CD4-positive, alpha-beta T cell (primary cell): Measurements from ENCODE around the gene ACTN4. TPM values are rescaled to one million over a fixed set of nuclear protein-coding genes. Genes with fewer than 3 reads are reported as not detected.

Experiments used
- ATAC-seq: fragments of 200-7000 bp; cut with Tn5 transposase; one replicate; pipeline ENCODE4 v1.10.0; 2022; ENCODE audit warnings: mild to moderate bottlenecking; ENCODE audit not compliant: poor library complexity
- CTCF ChIA-PET: fragments of 350-600 bp; sonication (Branson Sonifier 250); formaldehyde crosslinking; loops from one replicate; lab custom pipeline; 2021; ENCODE audit warnings: antibody characterized with exemption, inconsistent platforms; lab: Charles Lee
- POLR2A ChIA-PET: fragments of 350-600 bp; sonication (Branson Sonifier 250); formaldehyde crosslinking; loops from one replicate; lab custom pipeline; 2021; ENCODE audit warnings: antibody characterized with exemption, inconsistent platforms; lab: Charles Lee
- DNase-seq, 14 experiments: peaks; one replicate each; pipeline ENCODE4 v3.0.0-alpha.2; 2013 to 2020; ENCODE audit warnings: mixed read lengths in 2 of 14
- H3K27ac ChIP-seq, 2 donors: one replicate each; pipeline versions ENCODE4 v1.5.1 to v1.7.0; 2013; ENCODE audit warnings: low read length in 2 of 2, low read depth in 1 of 2, mild to moderate bottlenecking in 1 of 2
- H3K27me3 ChIP-seq, 2 experiments: 1 replicate in 1 of 2; 2 replicates in 1 of 2; pipeline versions ENCODE4 v1.6.1 to v1.7.0; 2013; ENCODE audit warnings: low read length in 2 of 2, control low read depth in 1 of 2, mild to moderate bottlenecking in 1 of 2, moderate library complexity in 1 of 2; ENCODE audit not compliant: insufficient read depth in 2 of 2, control insufficient read depth in 1 of 2
- H3K36me3 ChIP-seq: one replicate; pipeline ENCODE4 v1.6.1; 2013; ENCODE audit warnings: low read length, control low read depth; ENCODE audit not compliant: insufficient read depth
- H3K4me1 ChIP-seq: one replicate; pipeline ENCODE4 v1.6.1; 2013; ENCODE audit warnings: low read length, control low read depth; ENCODE audit not compliant: insufficient read depth
- H3K4me3 ChIP-seq: one replicate; pipeline ENCODE4 v1.5.1; 2013; ENCODE audit warnings: mild to moderate bottlenecking, low read length, moderate library complexity
- H3K9me3 ChIP-seq, 2 experiments: 1 replicate in 1 of 2; 2 replicates in 1 of 2; pipeline versions ENCODE4 v1.6.1 to v1.7.0; 2013; ENCODE audit warnings: low read length in 2 of 2, mild to moderate bottlenecking in 2 of 2, control low read depth in 1 of 2, moderate library complexity in 1 of 2; ENCODE audit not compliant: control insufficient read depth in 1 of 2, insufficient read depth in 1 of 2
- H3K27ac Mint-ChIP-seq: one replicate; pipeline ENCODE4 v1.8.0; 2020; ENCODE audit warnings: mixed read lengths
- H3K27me3 Mint-ChIP-seq: one replicate; pipeline ENCODE4 v1.8.0; 2021; ENCODE audit warnings: mixed read lengths
- H3K36me3 Mint-ChIP-seq: one replicate; pipeline ENCODE4 v1.8.0; 2021; ENCODE audit warnings: low read depth, mixed read lengths
- H3K4me1 Mint-ChIP-seq: one replicate; pipeline ENCODE4 v1.8.0; 2021; ENCODE audit warnings: low read depth, mixed read lengths
- H3K4me3 Mint-ChIP-seq: one replicate; pipeline ENCODE4 v1.8.0; 2020; ENCODE audit warnings: mild to moderate bottlenecking, mixed read lengths
- H3K9me3 Mint-ChIP-seq: one replicate; pipeline ENCODE4 v1.8.0; 2020; ENCODE audit warnings: mixed read lengths
- intact Hi-C, 2 experiments: fragments of 100-400 bp; cut with DNase I in 1 of 2; cut with micrococcal nuclease in 1 of 2; formaldehyde crosslinking; loops; one replicate each; pipeline versions ENCODE4 v1.15.1 to v1.9.0; 2023 to 2025; cut with DNase I, micrococcal nuclease
- total RNA-seq, 174 experiments: library from RNA in 2 of 174; stranded (reverse) in 2 of 174; gene quantifications; one replicate each; pipeline ENCODE4 v1.2.3 and lab custom pipeline; 2021 to 2026
- TF ChIP-seq, protein P1 (sequence below): fragments of 200-600 bp; IDR thresholded peaks from one replicate; pipeline ENCODE4 v1.8.0; 2022; ENCODE audit warnings: antibody characterized with exemption, mild to moderate bottlenecking

The ACTN4 gene
- total RNA-seq, 2 experiments from 2014 or later: 70.3 to 84.0 TPM

DNA sequence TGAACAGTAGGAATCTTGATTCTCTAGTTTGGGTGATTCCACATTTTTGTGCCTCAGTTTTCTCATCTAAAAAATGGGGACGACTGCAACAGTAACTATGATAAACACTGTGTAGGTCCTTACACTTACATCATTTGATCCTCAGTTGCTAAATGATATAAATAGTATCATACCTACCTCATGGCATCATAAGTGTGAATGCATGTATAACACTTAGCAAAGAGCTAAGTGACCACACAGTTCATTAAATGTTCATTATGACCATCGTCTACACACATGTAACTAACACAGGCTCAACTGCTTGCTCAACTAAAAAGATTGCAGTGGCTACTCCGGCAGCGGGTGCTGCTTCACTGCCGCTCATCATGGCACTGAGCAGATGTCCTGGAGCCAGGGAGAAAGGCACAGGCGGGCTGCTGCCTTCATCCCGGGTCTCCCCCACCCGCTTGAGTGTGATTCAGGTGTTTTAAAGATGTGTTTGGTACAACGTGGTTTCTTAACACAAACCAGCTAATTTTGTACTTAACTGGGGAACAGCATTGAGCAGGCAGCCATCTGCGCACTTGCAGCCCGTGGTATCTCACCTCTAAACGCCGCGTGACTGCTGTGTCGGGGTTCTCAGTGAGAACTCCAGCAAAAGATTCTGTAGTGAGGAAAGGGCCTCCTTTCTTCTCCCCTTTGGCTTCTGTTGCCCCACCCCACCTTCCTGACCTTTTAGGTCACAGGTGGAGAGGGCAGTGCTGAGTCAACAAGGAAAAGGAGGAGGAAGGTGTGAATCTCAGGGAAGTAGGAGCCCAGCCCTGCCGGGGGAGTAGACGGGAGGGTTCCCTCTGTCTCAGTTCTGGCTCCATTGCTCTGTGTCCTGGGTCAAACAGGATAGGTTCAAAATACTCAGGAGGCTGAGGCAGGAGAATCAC, 11.7 kb upstream of the ACTN4 start:
- intact Hi-C loops: loop anchor here (1.0 to 5.0 kb wide), 5 partner anchors 52 to 297 kb away; partner anchors contain the start of genes MRPS12 (in 2 of the 2), SARS2 (in 2 of the 2) and FAM98C (in 1 of the 2)

DNA sequence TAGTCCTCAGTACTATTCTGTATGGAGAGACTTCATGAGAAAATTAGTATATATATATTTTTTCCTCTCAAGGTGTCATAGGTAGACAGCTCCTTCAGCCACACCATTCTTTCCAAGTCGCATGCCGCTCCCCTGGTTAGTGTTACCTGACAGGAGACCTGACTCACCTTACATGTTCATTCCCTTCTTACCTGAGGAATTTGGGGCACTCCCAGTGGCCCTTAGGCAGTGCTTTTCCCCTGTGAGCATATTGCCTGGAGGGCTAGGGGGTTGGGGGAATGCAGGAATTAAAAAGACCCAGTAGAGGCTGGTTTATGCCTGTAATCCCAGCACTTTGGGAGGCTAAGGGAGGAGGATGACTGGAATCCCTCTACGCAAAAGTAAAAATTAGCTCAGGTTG, 9.0 kb upstream of the ACTN4 start:
- Mint-ChIP-seq H3K9me3 (no peaks in the 10 kb centered on the region), H3K27me3 (no peaks in the 10 kb centered on the region), H3K27ac (no peak overlapping the region), H3K36me3 (peaks cover 18% of the 10 kb centered on the region), H3K4me3 (no peak overlapping the region), H3K4me1 (peaks cover 34% of the 10 kb centered on the region)
- intact Hi-C loops: loop anchor here (1.0 to 5.0 kb wide), 3 partner anchors 31 to 294 kb away; partner anchors contain the start of genes MRPS12 (in 2 of the 2) and SARS2 (in 2 of the 2)
- no peak overlapping the region for H3K27ac ChIP-seq
- H3K4me3 ChIP-seq: no peak overlapping the region
- peaks cover 19% of the 10 kb centered on the region for H3K36me3 ChIP-seq
- H3K4me1 ChIP-seq: peaks cover 28% of the 10 kb centered on the region
- CTCF ChIA-PET: interaction anchor here (2.0 to 2.8 kb wide), 3 partner anchors 9 to 235 kb away, joined by 9 to 18 read pairs (median 12); partner anchors contain the start of genes ACTN4 and FAM98C
- no peaks in the 10 kb centered on the region for H3K9me3 ChIP-seq
- POLR2A ChIA-PET: interaction anchor here (1.1 to 2.5 kb wide), 4 partner anchors 9 to 211 kb away, joined by 3 to 16 read pairs (median 5); partner anchors contain the start of genes ACTN4 and EIF3K
- no peak for DNase-seq
- no peak for ATAC-seq
- no peaks in the 10 kb centered on the region for H3K27me3 ChIP-seq
- TF ChIP-seq, protein P1, sequence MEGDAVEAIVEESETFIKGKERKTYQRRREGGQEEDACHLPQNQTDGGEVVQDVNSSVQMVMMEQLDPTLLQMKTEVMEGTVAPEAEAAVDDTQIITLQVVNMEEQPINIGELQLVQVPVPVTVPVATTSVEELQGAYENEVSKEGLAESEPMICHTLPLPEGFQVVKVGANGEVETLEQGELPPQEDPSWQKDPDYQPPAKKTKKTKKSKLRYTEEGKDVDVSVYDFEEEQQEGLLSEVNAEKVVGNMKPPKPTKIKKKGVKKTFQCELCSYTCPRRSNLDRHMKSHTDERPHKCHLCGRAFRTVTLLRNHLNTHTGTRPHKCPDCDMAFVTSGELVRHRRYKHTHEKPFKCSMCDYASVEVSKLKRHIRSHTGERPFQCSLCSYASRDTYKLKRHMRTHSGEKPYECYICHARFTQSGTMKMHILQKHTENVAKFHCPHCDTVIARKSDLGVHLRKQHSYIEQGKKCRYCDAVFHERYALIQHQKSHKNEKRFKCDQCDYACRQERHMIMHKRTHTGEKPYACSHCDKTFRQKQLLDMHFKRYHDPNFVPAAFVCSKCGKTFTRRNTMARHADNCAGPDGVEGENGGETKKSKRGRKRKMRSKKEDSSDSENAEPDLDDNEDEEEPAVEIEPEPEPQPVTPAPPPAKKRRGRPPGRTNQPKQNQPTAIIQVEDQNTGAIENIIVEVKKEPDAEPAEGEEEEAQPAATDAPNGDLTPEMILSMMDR: no peak

More for the DNA sequence above, 11.7 kb upstream of the ACTN4 start:
- CTCF ChIA-PET: interaction anchor here (0.6 to 3.8 kb wide), 24 partner anchors 10 to 401 kb away, joined by 3 to 40 read pairs (median 4); partner anchors contain the start of genes ACTN4, FAM98C, MRPS12 and SARS2
- Histone ChIP-seq H3K4me3 (no peak overlapping the region), H3K9me3 (no peaks in the 10 kb centered on the region), H3K36me3 (peaks cover 36% of the 10 kb centered on the region), H3K4me1 (peaks cover 28% of the 10 kb centered on the region), H3K27ac (peak overlapping the region in 1 of 2 donors; percentile 53), H3K27me3 (no peaks in the 10 kb centered on the region)
- TF ChIP-seq, protein P1: no peak
- H3K27ac Mint-ChIP-seq: no peak overlapping the region
- H3K4me3 Mint-ChIP-seq: no peak overlapping the region
- POLR2A ChIA-PET: interaction anchor here (1.3 to 2.1 kb wide), 5 partner anchors 11 to 233 kb away, joined by 3 to 10 read pairs (median 5); partner anchors contain the start of genes ACTN4 and FAM98C
- peaks cover 35% of the 10 kb centered on the region for H3K4me1 Mint-ChIP-seq
- DNase-seq (no peak), ATAC-seq (no peak)
- H3K27me3 Mint-ChIP-seq: no peaks in the 10 kb centered on the region
- H3K36me3 Mint-ChIP-seq: peaks cover 43% of the 10 kb centered on the region
- H3K9me3 Mint-ChIP-seq: no peaks in the 10 kb centered on the region

DNA sequence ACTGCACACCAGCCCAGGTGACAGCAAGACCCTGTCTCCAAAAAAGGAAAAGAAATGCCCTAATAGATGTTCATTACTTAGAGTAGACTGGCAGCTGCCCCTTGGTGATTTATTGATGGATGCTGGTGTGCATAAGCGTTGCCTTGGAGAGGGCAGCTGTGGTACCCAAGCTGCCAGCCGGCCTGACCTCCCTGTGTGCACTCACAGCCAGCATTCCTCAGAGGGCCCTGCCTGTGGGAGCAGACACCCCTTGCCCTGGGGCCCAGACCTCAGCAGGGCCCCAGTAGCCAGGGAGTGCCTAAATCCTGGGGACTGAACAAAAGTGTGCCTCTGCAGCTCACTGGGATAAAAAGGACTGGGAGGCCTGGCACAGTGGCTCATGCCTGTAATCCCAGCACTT, 7.8 kb upstream of the ACTN4 start:
- H3K4me3 ChIP-seq: no peak overlapping the region
- no peaks in the 10 kb centered on the region for H3K27me3 Mint-ChIP-seq
- ATAC-seq: no peak
- peaks cover 30% of the 10 kb centered on the region for H3K4me1 Mint-ChIP-seq
- CTCF ChIA-PET: no interaction called here
- no peak overlapping the region for H3K4me3 Mint-ChIP-seq
- DNase-seq: no peak
- POLR2A ChIA-PET: no interaction called here
- no peak overlapping the region for H3K27ac ChIP-seq
- no peak overlapping the region for H3K27ac Mint-ChIP-seq
- no peaks in the 10 kb centered on the region for H3K27me3 ChIP-seq
- no peaks in the 10 kb centered on the region for H3K9me3 ChIP-seq
- H3K9me3 Mint-ChIP-seq: no peaks in the 10 kb centered on the region
- peaks cover 15% of the 10 kb centered on the region for H3K36me3 ChIP-seq
- intact Hi-C loops: loop anchor here (5.0 kb wide), 2 partner anchors 48 to 293 kb away; partner anchors contain the start of genes MRPS12 (in 2 of the 2) and SARS2 (in 2 of the 2)
- peaks cover 26% of the 10 kb centered on the region for H3K4me1 ChIP-seq
- TF ChIP-seq, protein P1: no peak
- peaks cover 14% of the 10 kb centered on the region for H3K36me3 Mint-ChIP-seq
